D721Med (cell line): ENCODE measurements around the gene LRRC59.

Experiments
- DNase-seq: peaks from one replicate; pipeline ENCODE4 v3.0.0; 2011; ENCODE audit warnings: low spot score; ENCODE audit not compliant: insufficient read length
- FAIRE-seq: peaks from 2 replicates; lab custom pipeline; 2011; peaks lifted over from hg19 to GRCh38; lab: Jason Lieb, UNC
- TF ChIP-seq, protein P1 (sequence below): IDR thresholded peaks from 2 replicates; pipeline ENCODE4 v1.5.1; 2012; ENCODE audit warnings: mild to moderate bottlenecking, control low read depth; ENCODE audit not compliant: insufficient read depth; ENCODE audit errors: missing control alignments

Gene LRRC59

GRCh38 chr17:50349243-50349600 is 48.1 kb downstream of the LRRC59 start:
- FAIRE-seq (no peak), DNase-seq (no peak)
- TF ChIP-seq, protein P1, sequence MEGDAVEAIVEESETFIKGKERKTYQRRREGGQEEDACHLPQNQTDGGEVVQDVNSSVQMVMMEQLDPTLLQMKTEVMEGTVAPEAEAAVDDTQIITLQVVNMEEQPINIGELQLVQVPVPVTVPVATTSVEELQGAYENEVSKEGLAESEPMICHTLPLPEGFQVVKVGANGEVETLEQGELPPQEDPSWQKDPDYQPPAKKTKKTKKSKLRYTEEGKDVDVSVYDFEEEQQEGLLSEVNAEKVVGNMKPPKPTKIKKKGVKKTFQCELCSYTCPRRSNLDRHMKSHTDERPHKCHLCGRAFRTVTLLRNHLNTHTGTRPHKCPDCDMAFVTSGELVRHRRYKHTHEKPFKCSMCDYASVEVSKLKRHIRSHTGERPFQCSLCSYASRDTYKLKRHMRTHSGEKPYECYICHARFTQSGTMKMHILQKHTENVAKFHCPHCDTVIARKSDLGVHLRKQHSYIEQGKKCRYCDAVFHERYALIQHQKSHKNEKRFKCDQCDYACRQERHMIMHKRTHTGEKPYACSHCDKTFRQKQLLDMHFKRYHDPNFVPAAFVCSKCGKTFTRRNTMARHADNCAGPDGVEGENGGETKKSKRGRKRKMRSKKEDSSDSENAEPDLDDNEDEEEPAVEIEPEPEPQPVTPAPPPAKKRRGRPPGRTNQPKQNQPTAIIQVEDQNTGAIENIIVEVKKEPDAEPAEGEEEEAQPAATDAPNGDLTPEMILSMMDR, result no peak

DNA sequence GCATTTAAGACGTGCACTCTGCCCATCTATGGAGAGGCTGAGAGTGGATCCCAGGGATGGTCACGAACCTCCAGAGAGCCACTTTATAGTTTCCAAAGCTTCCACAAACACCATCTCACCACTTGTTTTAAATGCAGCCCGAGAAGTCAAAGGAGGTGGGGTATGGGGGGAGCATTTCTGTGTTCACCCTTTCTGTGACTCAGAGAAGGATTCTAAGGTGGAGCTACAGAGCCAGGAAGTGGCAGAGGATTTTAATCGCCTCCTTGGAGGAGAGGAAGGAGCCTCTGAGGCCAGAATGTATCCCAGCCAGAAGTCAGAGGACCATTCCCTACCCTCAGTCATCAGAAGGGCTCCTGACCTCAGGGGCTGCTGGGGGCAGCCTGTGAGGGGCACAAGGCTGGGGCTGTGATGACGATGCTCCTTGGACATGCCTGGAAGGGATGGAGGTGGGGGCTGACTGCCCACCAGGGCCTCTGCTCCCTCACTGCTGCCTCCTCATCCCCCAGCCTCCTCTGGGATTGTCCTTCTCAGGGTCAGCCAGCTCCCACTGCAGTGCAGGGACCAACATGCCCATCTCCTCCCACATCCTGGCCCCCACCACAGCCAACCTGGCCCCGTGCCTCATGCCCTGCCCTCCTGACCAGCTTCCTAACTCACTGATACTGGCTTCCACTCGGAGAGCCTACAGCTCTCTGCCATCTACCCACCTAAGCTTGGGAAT is 48.6 kb downstream of the LRRC59 start:
- DNase-seq (no peak), FAIRE-seq (no peak)

GRCh38 chr17:50347894-50348291 is 49.4 kb downstream of the LRRC59 start:
- DNase-seq (no peak), FAIRE-seq (no peak)
- TF ChIP-seq, protein P1, result no peak

More for the DNA sequence above, 48.6 kb downstream of the LRRC59 start:
- TF ChIP-seq, protein P1, result no peak

GRCh38 chr17:50347117-50347893 is 50.0 kb downstream of the LRRC59 start:
- TF ChIP-seq, protein P1, result no peak
- no peak for DNase-seq
- FAIRE-seq, result no peak

GRCh38 chr17:50346313-50347116 is 50.8 kb downstream of the LRRC59 start:
- TF ChIP-seq, protein P1, result no peak
- no peak for FAIRE-seq
- no peak for DNase-seq

DNA sequence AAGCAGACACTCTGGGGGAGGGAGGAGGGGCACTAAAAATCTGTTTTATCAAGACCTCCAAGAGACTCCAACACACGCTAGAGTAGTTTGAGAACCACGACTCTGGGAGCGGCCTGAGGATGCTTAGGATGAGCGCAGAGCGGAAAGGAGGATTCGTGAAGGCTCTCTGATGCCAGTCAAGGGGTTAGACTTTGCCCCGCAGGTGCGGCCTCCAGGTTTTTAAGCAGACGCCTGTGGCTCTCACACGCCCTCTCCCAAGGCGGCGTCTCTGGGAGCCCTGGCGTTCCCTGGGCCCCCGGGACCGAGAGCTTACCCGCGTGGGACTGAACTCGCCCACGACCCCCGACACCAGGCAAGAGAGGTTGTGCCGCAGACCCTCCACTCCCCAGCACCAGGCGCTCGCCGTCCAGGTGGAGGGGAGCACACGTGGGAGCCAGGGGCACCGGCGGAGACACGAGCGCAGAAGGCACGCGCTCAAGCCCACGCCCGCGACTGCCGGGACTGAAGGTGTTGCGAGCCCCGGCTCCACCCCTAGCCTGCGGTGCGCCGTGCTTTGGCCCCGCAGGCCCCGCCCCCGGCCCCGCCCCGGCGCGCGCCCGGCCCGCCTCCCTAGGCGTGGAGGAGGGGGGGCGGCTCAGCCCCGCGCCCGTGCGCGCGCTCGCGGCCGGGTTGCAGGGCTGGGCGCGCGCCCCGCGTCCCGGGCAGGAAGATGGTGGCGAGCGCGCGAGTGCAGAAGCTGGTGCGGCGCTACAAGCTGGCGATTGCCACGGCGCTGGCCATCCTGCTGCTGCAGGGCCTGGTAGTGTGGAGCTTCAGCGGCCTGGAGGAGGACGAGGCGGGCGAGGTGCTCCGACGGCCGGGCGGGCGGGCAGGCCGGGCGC is 51.7 kb downstream of the LRRC59 start, which contains the start of gene XYLT2:
TSS of gene XYLT2 (plus strand) at position 695 of the 881 bp plus-strand sequence. CDS start at position 710, 15 bp downstream.
- no peak for FAIRE-seq
- DNase-seq, result peak; percentile 95
- TF ChIP-seq, protein P1, result no peak
